ENCODE measurements around the gene FLT3LG. TPM values are rescaled to one million over a fixed set of nuclear protein-coding genes. Genes with fewer than 3 reads are reported as not detected.
A peak's percentile ranks its signal among the peaks of the same experiment; 100 is the strongest.

Gene FLT3LG
- total RNA-seq, 4 donors from 2014 or later, result 1.00 to 4.0 (median 3.2) TPM; not detected in 1

- WGBS, 2 donors (ENCODE audit: low coverage in 1 of 2), result 90 to 93% methylated on average over 3 to 6 of the region's 6 CpGs
- no peak for TF ChIP-seq EP300 (IDR thresholded peaks at IDR 0.05; ENCODE audit: low read depth)
- TF ChIP-seq POLR2AphosphoS5 (IDR thresholded peaks at IDR 0.05), result no peak
- no peak for TF ChIP-seq POLR2A (IDR thresholded peaks at IDR 0.05)
- Histone ChIP-seq H3K9me3 (no peaks in the 10 kb centered on the region), H3K4me3 (no peak overlapping the region), H3K4me1 (peaks cover 4 to 35% (median 9%) of the 10 kb centered on the region in 4 donors), H3K36me3 (peaks cover 0 to 13% (median 2%) of the 10 kb centered on the region in 4 donors), H3K27ac (no peak overlapping the region), H3K27me3 (no peaks in the 10 kb centered on the region)
- in situ Hi-C loops (cut with MboI; ENCODE audit: low pct_ligation_motif_present in 1 of 4, low pct_unique_long_range_greater_than_20kb in 1 of 4, low sequenced_read_pairs in 3 of 4) (loop anchor here in 1 of 4 donors (10.0 kb wide), 1 partner anchor 54 kb away; no protein-coding TSS in a partner anchor), intact Hi-C loops (cut with DNase I; ENCODE audit: low total_unique reads) (loop anchor here (10.0 kb wide), 1 partner anchor 224 kb away; no protein-coding TSS in a partner anchor)
- DNase-seq, result no peak
Measured at GRCh38 chr19:49448432-49448786, 25.6 kb upstream of the FLT3LG start.

- intact Hi-C loops (cut with DNase I; ENCODE audit: low total_unique reads) (no loop called here), in situ Hi-C loops (cut with MboI; ENCODE audit: low pct_ligation_motif_present in 1 of 4, low pct_unique_long_range_greater_than_20kb in 1 of 4, low sequenced_read_pairs in 3 of 4) (no loop called here)
- peak overlapping the region in 1 of 4 donors; percentile 81 for H3K4me3 ChIP-seq
- no peak for DNase-seq
- peaks cover 0 to 13% (median 2%) of the 10 kb centered on the region in 4 donors for H3K36me3 ChIP-seq
- TF ChIP-seq CTCF (IDR thresholded peaks at IDR 0.05), result no peak
- no peak for TF ChIP-seq POLR2AphosphoS5 (IDR thresholded peaks at IDR 0.05)
- no peak for TF ChIP-seq EP300 (IDR thresholded peaks at IDR 0.05; ENCODE audit: low read depth)
- TF ChIP-seq POLR2A (IDR thresholded peaks at IDR 0.05), result no peak
- H3K9me3 ChIP-seq, result no peaks in the 10 kb centered on the region
- 84 to 88% methylated on average over 5 to 7 of the region's 7 CpGs for WGBS, 2 donors (ENCODE audit: low coverage in 1 of 2)
- H3K27me3 ChIP-seq, result no peaks in the 10 kb centered on the region
- H3K27ac ChIP-seq, result no peak overlapping the region
- H3K4me1 ChIP-seq, result peaks cover 7 to 41% (median 15%) of the 10 kb centered on the region in 4 donors
Measured at GRCh38 chr19:49450405-49450804, 23.6 kb upstream of the FLT3LG start.

GRCh38 chr19:49451430-49452181, 22.4 kb upstream of the FLT3LG start, which contains the start of gene PIH1D1:
TSS of gene PIH1D1 (minus strand) at chr19:49451814. CDS start at chr19:49451574, 240 bp downstream.
- Histone ChIP-seq H3K9me3 (no peaks in the 10 kb centered on the region), H3K36me3 (peaks cover 0 to 13% (median 2%) of the 10 kb centered on the region in 4 donors), H3K4me3 (peak within 1 kb of the TSS; percentile 53 to 86 (median 80)), H3K27me3 (no peaks in the 10 kb centered on the region), H3K27ac (peak within 1 kb of the TSS; percentile 95 to 100 (median 96)), H3K4me1 (peaks cover 7 to 45% (median 15%) of the 10 kb centered on the region in 4 donors)
- 0 to 1% methylated on average over 4 to 36 of the region's 42 CpGs for WGBS, 2 donors (ENCODE audit: low coverage in 1 of 2)
- DNase-seq, result peak; percentile 98
- intact Hi-C loops (cut with DNase I; ENCODE audit: low total_unique reads) (no loop called here), in situ Hi-C loops (cut with MboI; ENCODE audit: low pct_ligation_motif_present in 1 of 4, low pct_unique_long_range_greater_than_20kb in 1 of 4, low sequenced_read_pairs in 3 of 4) (no loop called here)
- TF ChIP-seq POLR2AphosphoS5 (IDR thresholded peaks at IDR 0.05) (peak; percentile 74 to 96 (median 92)), EP300 (IDR thresholded peaks at IDR 0.05; ENCODE audit: low read depth) (peak; percentile 48), POLR2A (IDR thresholded peaks at IDR 0.05) (peak; percentile 72), CTCF (IDR thresholded peaks at IDR 0.05) (peak in 2 of 5 experiments; percentile 25 to 41)

GRCh38 chr19:49453013-49453756, 20.8 kb upstream of the FLT3LG start, which contains the start of gene ALDH16A1:
TSS of gene ALDH16A1 (plus strand) at chr19:49453225. CDS start at chr19:49453332, 107 bp downstream.
- H3K27ac ChIP-seq, result peak within 1 kb of the TSS; percentile 95 to 100 (median 96)
- peaks cover 0 to 13% (median 2%) of the 10 kb centered on the region in 4 donors for H3K36me3 ChIP-seq
- WGBS, 2 donors (ENCODE audit: low coverage in 1 of 2), result 1% methylated on average over 59 of the region's 66 CpGs; no CpG with 5 or more reads in 1 of the 2 donors
- peak within 1 kb of the TSS; percentile 51 to 68 (median 54) for H3K4me3 ChIP-seq
- in situ Hi-C loops (cut with MboI; ENCODE audit: low pct_ligation_motif_present in 1 of 4, low pct_unique_long_range_greater_than_20kb in 1 of 4, low sequenced_read_pairs in 3 of 4) (no loop called here), intact Hi-C loops (cut with DNase I; ENCODE audit: low total_unique reads) (no loop called here)
- H3K4me1 ChIP-seq, result peaks cover 7 to 49% (median 15%) of the 10 kb centered on the region in 4 donors
- no peaks in the 10 kb centered on the region for H3K27me3 ChIP-seq
- peak; percentile 98 for DNase-seq
- H3K9me3 ChIP-seq, result no peaks in the 10 kb centered on the region
- TF ChIP-seq POLR2A (IDR thresholded peaks at IDR 0.05), result peak; percentile 92
- peak; percentile 87 to 97 (median 95) for TF ChIP-seq POLR2AphosphoS5 (IDR thresholded peaks at IDR 0.05)
- no peak for TF ChIP-seq CTCF (IDR thresholded peaks at IDR 0.05)

All from transverse colon (tissue), 4 donors.